Liver (tissue), 9 donors: ENCODE data around the gene MED27. TPM values are rescaled to one million over a fixed set of nuclear protein-coding genes. Genes with fewer than 3 reads are reported as not detected.

ENCODE experiments used
- DNase-seq: peaks from one replicate; pipeline ENCODE4 v3.0.0-alpha.2; 2017; ENCODE audit warnings: low spot score
- H3K27ac ChIP-seq, 2 donors: one replicate each; pipeline ENCODE4 v1.7.0; 2013; ENCODE audit warnings: inconsistent platforms in 2 of 2, low read length in 2 of 2, control low read depth in 1 of 2, low read depth in 1 of 2, mild to moderate bottlenecking in 1 of 2
- H3K27me3 ChIP-seq, 4 donors: one replicate each; pipeline versions ENCODE4 v1.6.1 to v1.7.0; 2013; ENCODE audit warnings: low read length in 3 of 4, inconsistent platforms in 1 of 4, mild to moderate bottlenecking in 1 of 4, moderate library complexity in 1 of 4; ENCODE audit not compliant: control insufficient read depth in 4 of 4, insufficient read depth in 4 of 4
- H3K36me3 ChIP-seq, 4 donors: one replicate each; pipeline versions ENCODE4 v1.6.1 to v1.7.0; 2013; ENCODE audit warnings: low read length in 3 of 4, mild to moderate bottlenecking in 3 of 4, low read depth in 1 of 4, moderate library complexity in 1 of 4; ENCODE audit not compliant: control insufficient read depth in 4 of 4, insufficient read depth in 3 of 4
- H3K4me1 ChIP-seq, 4 donors: one replicate each; pipeline versions ENCODE4 v1.6.1 to v1.7.0; 2013; ENCODE audit warnings: low read length in 3 of 4, mild to moderate bottlenecking in 3 of 4, moderate library complexity in 1 of 4; ENCODE audit not compliant: control insufficient read depth in 4 of 4, insufficient read depth in 4 of 4
- H3K4me3 ChIP-seq, 3 donors: one replicate each; pipeline versions ENCODE4 v1.6.1 to v1.7.0; 2013; ENCODE audit warnings: low read length in 3 of 3, control low read depth in 1 of 3, low read depth in 1 of 3, mild to moderate bottlenecking in 1 of 3
- H3K9ac ChIP-seq, 2 donors: one replicate each; pipeline ENCODE4 v1.7.0; 2013; ENCODE audit warnings: low read length in 2 of 2, mild to moderate bottlenecking in 2 of 2, moderate library complexity in 2 of 2, control low read depth in 1 of 2, low read depth in 1 of 2
- H3K9me3 ChIP-seq, 4 donors: one replicate each; pipeline versions ENCODE4 v1.6.1 to v1.7.0; 2013; ENCODE audit warnings: low read length in 3 of 4; ENCODE audit not compliant: control insufficient read depth in 4 of 4
- EGR1 ChIP-seq, 2 donors: IDR thresholded peaks; 2 replicates each; pipeline ENCODE4 v1.6.1; 2016 to 2018; ENCODE audit warnings: antibody characterized with exemption in 2 of 2, low read depth in 2 of 2
- FOXA1 ChIP-seq: IDR thresholded peaks from 2 replicates; pipeline ENCODE4 v1.6.1; 2016; ENCODE audit warnings: antibody characterized with exemption
- GABPA ChIP-seq, 2 donors: IDR thresholded peaks in 1 of 2; conservative IDR thresholded peaks in 1 of 2; 2 replicates each; pipeline ENCODE4 v1.6.1; 2016; ENCODE audit warnings: antibody characterized with exemption in 2 of 2, mild to moderate bottlenecking in 1 of 2, moderate library complexity in 1 of 2
- HNF4A ChIP-seq, 2 donors: conservative IDR thresholded peaks; 2 replicates each; pipeline ENCODE4 v1.6.1; 2016; ENCODE audit warnings: antibody characterized with exemption in 2 of 2, mild to moderate bottlenecking in 2 of 2
- HNF4G ChIP-seq: IDR thresholded peaks from 2 replicates; pipeline ENCODE4 v1.6.1; 2016; ENCODE audit warnings: antibody characterized with exemption
- JUND ChIP-seq, 2 donors: IDR thresholded peaks; 2 replicates each; pipeline ENCODE4 v1.6.1; 2016; ENCODE audit warnings: antibody characterized with exemption in 2 of 2
- MAX ChIP-seq: IDR thresholded peaks from 2 replicates; pipeline ENCODE4 v1.6.1; 2016; ENCODE audit warnings: antibody characterized with exemption
- NR2F2 ChIP-seq: IDR thresholded peaks from 2 replicates; pipeline ENCODE4 v1.6.1; 2016; ENCODE audit warnings: antibody characterized with exemption
- RAD21 ChIP-seq, 2 donors: IDR thresholded peaks; 2 replicates each; pipeline ENCODE4 v1.6.1; 2016; ENCODE audit warnings: antibody characterized with exemption in 2 of 2, mild to moderate bottlenecking in 2 of 2
- SP1 ChIP-seq: IDR thresholded peaks from 2 replicates; pipeline ENCODE4 v1.6.1; 2018; ENCODE audit warnings: antibody characterized with exemption, mild to moderate bottlenecking
- TAF1 ChIP-seq: conservative IDR thresholded peaks from 2 replicates; pipeline ENCODE4 v1.6.1; 2016; ENCODE audit warnings: antibody characterized with exemption, mild to moderate bottlenecking
- YY1 ChIP-seq: IDR thresholded peaks from 2 replicates; pipeline ENCODE4 v1.6.1; 2016; ENCODE audit warnings: antibody characterized with exemption, mild to moderate bottlenecking
- WGBS: extraction: QIAGEN DNeasy Blood & Tissue Kit; methylation state at CpG from one replicate; pipeline ENCODE4 v1.1.7; 2013; 5-methylcytosine and 5-hydroxymethylcytosine counted together
- polyA plus RNA-seq, 2 donors: library from polyadenylated mRNA; stranded (reverse) in 1 of 2; unstranded in 1 of 2; fragments of 200-250 nt in 1 of 2; fragments of >200 nt in 1 of 2; fragmentation: Nextera tagmentation in 1 of 2; extraction: Ambion mirVana in 1 of 2; gene quantifications; one replicate each; pipeline versions ENCODE4 v1.2.1 to v1.2.3, GENCODE V29; 2013 to 2015
- total RNA-seq, 2 donors: library from RNA; depleted of rRNA; stranded (reverse); fragments of >200 nt; gene quantifications; one replicate each; pipeline ENCODE4 v1.2.3, GENCODE V29; 2014
- TF ChIP-seq, protein P1 (sequence below): IDR thresholded peaks from 2 replicates; pipeline ENCODE4 v1.6.1; 2016; ENCODE audit warnings: antibody characterized with exemption
- TF ChIP-seq, protein P2 (sequence below): fragments of 150-350 bp; IDR thresholded peaks from 2 replicates; pipeline ENCODE4 v1.5.1; 2017; ENCODE audit warnings: improper control_type of control experiment, low read depth, low read length; ENCODE audit not compliant: missing input control
- TF ChIP-seq, protein P3 (sequence below): IDR thresholded peaks from 2 replicates; pipeline ENCODE4 v1.6.1; 2016; ENCODE audit warnings: antibody characterized with exemption
- TF ChIP-seq, protein P4 (sequence below): IDR thresholded peaks from 2 replicates; pipeline ENCODE4 v1.6.1; 2016; ENCODE audit warnings: antibody characterized with exemption, mild to moderate bottlenecking
- donor health status: healthy.
- donor health status: healthy.
- donor health status: healthy.
- donor health status: healthy.
- donor health status: healthy.

MED27 gene
- total and polyA plus RNA-seq, 4 donors: 4.6 to 7.9 (median 5.5) TPM

DNA sequence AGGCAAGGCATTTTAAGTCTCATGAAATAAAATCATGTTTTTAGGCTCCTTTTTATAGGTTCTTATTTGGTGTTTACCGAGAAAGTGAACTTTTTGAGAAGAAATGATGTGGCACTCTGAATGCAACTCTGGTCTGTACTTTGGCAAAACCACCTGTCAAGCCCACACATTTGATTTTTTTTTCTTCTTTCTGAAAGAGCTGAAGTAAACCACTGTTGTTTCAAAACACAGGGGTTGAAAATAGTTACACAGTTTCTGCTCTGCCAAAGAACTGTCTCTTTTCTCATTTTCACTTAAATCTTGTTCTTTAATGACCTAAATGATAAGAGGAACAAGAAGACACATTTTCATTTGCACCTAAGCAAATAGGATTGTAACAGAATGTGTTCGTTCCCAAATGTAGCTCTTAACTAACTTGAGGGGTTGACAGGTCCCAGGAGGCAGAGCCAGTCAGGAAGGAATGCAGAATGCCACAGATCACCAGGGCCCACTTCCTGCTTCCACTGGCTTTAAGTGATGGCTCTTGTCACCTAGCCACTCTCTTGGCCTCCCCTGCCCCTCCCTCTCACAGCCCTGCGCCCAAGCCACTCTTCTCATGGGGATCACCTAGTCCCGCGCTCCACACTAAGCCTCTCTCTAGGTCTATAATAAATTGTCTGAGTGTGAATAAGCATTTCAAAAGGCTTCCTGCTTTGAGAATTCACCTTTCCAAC lies 47.3 kb downstream of the MED27 start:
- DNase-seq: no peak
- 93% methylated on average over 5 of the region's 5 CpGs for WGBS
- TF ChIP-seq, protein P1, sequence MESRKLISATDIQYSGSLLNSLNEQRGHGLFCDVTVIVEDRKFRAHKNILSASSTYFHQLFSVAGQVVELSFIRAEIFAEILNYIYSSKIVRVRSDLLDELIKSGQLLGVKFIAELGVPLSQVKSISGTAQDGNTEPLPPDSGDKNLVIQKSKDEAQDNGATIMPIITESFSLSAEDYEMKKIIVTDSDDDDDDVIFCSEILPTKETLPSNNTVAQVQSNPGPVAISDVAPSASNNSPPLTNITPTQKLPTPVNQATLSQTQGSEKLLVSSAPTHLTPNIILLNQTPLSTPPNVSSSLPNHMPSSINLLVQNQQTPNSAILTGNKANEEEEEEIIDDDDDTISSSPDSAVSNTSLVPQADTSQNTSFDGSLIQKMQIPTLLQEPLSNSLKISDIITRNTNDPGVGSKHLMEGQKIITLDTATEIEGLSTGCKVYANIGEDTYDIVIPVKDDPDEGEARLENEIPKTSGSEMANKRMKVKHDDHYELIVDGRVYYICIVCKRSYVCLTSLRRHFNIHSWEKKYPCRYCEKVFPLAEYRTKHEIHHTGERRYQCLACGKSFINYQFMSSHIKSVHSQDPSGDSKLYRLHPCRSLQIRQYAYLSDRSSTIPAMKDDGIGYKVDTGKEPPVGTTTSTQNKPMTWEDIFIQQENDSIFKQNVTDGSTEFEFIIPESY: no peak
- no peak for TF ChIP-seq HNF4A (conservative IDR thresholded peaks at IDR 0.05)
- TF ChIP-seq JUND (IDR thresholded peaks at IDR 0.05): no peak
- no peak for TF ChIP-seq SP1
- no peak for TF ChIP-seq GABPA (IDR thresholded peaks at IDR 0.05 in 1 of 2, conservative IDR thresholded peaks at IDR 0.05 in 1 of 2)
- TF ChIP-seq, protein P2, sequence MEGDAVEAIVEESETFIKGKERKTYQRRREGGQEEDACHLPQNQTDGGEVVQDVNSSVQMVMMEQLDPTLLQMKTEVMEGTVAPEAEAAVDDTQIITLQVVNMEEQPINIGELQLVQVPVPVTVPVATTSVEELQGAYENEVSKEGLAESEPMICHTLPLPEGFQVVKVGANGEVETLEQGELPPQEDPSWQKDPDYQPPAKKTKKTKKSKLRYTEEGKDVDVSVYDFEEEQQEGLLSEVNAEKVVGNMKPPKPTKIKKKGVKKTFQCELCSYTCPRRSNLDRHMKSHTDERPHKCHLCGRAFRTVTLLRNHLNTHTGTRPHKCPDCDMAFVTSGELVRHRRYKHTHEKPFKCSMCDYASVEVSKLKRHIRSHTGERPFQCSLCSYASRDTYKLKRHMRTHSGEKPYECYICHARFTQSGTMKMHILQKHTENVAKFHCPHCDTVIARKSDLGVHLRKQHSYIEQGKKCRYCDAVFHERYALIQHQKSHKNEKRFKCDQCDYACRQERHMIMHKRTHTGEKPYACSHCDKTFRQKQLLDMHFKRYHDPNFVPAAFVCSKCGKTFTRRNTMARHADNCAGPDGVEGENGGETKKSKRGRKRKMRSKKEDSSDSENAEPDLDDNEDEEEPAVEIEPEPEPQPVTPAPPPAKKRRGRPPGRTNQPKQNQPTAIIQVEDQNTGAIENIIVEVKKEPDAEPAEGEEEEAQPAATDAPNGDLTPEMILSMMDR: no peak
- TF ChIP-seq FOXA1: no peak
- TF ChIP-seq NR2F2: no peak
- TF ChIP-seq MAX: no peak
- no peak for TF ChIP-seq EGR1 (IDR thresholded peaks at IDR 0.05; ENCODE audit: low read depth in 2 of 2)
- TF ChIP-seq, protein P3, sequence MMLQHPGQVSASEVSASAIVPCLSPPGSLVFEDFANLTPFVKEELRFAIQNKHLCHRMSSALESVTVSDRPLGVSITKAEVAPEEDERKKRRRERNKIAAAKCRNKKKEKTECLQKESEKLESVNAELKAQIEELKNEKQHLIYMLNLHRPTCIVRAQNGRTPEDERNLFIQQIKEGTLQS: no peak
- TF ChIP-seq YY1: no peak

GRCh38 chr9:132031467-132032237 lies 48.0 kb downstream of the MED27 start:
- no peak overlapping the region for H3K27ac ChIP-seq
- DNase-seq: no peak
- TF ChIP-seq, protein P1: no peak
- TF ChIP-seq, protein P2: no peak
- TF ChIP-seq HNF4G (no peak), NR2F2 (no peak), TAF1 (no peak), MAX (no peak), JUND (IDR thresholded peaks at IDR 0.05) (no peak), RAD21 (IDR thresholded peaks at IDR 0.05) (no peak), EGR1 (IDR thresholded peaks at IDR 0.05; ENCODE audit: low read depth in 2 of 2) (no peak), FOXA1 (no peak), YY1 (no peak)
- TF ChIP-seq, protein P3: no peak
- TF ChIP-seq, protein P4, sequence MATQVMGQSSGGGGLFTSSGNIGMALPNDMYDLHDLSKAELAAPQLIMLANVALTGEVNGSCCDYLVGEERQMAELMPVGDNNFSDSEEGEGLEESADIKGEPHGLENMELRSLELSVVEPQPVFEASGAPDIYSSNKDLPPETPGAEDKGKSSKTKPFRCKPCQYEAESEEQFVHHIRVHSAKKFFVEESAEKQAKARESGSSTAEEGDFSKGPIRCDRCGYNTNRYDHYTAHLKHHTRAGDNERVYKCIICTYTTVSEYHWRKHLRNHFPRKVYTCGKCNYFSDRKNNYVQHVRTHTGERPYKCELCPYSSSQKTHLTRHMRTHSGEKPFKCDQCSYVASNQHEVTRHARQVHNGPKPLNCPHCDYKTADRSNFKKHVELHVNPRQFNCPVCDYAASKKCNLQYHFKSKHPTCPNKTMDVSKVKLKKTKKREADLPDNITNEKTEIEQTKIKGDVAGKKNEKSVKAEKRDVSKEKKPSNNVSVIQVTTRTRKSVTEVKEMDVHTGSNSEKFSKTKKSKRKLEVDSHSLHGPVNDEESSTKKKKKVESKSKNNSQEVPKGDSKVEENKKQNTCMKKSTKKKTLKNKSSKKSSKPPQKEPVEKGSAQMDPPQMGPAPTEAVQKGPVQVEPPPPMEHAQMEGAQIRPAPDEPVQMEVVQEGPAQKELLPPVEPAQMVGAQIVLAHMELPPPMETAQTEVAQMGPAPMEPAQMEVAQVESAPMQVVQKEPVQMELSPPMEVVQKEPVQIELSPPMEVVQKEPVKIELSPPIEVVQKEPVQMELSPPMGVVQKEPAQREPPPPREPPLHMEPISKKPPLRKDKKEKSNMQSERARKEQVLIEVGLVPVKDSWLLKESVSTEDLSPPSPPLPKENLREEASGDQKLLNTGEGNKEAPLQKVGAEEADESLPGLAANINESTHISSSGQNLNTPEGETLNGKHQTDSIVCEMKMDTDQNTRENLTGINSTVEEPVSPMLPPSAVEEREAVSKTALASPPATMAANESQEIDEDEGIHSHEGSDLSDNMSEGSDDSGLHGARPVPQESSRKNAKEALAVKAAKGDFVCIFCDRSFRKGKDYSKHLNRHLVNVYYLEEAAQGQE: no peak

More for the DNA sequence above, 47.3 kb downstream of the MED27 start:
- Histone ChIP-seq H3K4me1 (no peaks in the 10 kb centered on the region), H3K9me3 (no peaks in the 10 kb centered on the region), H3K27ac (no peak overlapping the region), H3K27me3 (no peaks in the 10 kb centered on the region), H3K9ac (no peak overlapping the region), H3K4me3 (no peak overlapping the region), H3K36me3 (no peaks in the 10 kb centered on the region)

More at GRCh38 chr9:132031467-132032237, 48.0 kb downstream of the MED27 start:
- no peaks in the 10 kb centered on the region for H3K4me1 ChIP-seq
- H3K36me3 ChIP-seq: no peaks in the 10 kb centered on the region
- WGBS: 96% methylated on average over 10 of the region's 10 CpGs
- H3K9me3 ChIP-seq: no peaks in the 10 kb centered on the region
- H3K27me3 ChIP-seq: no peaks in the 10 kb centered on the region
- no peak overlapping the region for H3K9ac ChIP-seq
- no peak overlapping the region for H3K4me3 ChIP-seq
